ENCODE measurements around the gene CHMP6.

CHMP6 gene

GRCh38 chr17:80949451-80950421, 41.9 kb upstream of the CHMP6 start:
- peaks cover 5% of the 10 kb centered on the region for H3K36me3 ChIP-seq (ENCODE audit: control insufficient read depth, low read depth, low read length)
- H3K9ac ChIP-seq (ENCODE audit: low read length), result no peak overlapping the region

GRCh38 chr17:80950466-80951120, 41.0 kb upstream of the CHMP6 start:
- Histone ChIP-seq H3K4me1 (ENCODE audit: control insufficient read depth, low read depth, low read length) (no peaks in the 10 kb centered on the region), H3K27me3 (ENCODE audit: control insufficient read depth, insufficient read depth, low read length) (no peaks in the 10 kb centered on the region), H3K9ac (ENCODE audit: low read length) (no peak overlapping the region), H3K27ac (ENCODE audit: low read length) (no peak overlapping the region), H3K36me3 (ENCODE audit: control insufficient read depth, low read depth, low read length) (peaks cover 5% of the 10 kb centered on the region), H3K4me3 (ENCODE audit: low read length) (no peak overlapping the region), H3K9me3 (ENCODE audit: control insufficient read depth, low read depth, low read length) (no peaks in the 10 kb centered on the region)

More at GRCh38 chr17:80949451-80950421, 41.9 kb upstream of the CHMP6 start:
- Histone ChIP-seq H3K27me3 (ENCODE audit: control insufficient read depth, insufficient read depth, low read length) (no peaks in the 10 kb centered on the region), H3K27ac (ENCODE audit: low read length) (no peak overlapping the region), H3K9me3 (ENCODE audit: control insufficient read depth, low read depth, low read length) (no peaks in the 10 kb centered on the region), H3K4me1 (ENCODE audit: control insufficient read depth, low read depth, low read length) (no peaks in the 10 kb centered on the region), H3K4me3 (ENCODE audit: low read length) (no peak overlapping the region)

GRCh38 chr17:80951121-80952090, 40.2 kb upstream of the CHMP6 start:
- H3K9ac ChIP-seq (ENCODE audit: low read length), result no peak overlapping the region

GRCh38 chr17:80952291-80952690, 39.4 kb upstream of the CHMP6 start:
- H3K27me3 ChIP-seq (ENCODE audit: control insufficient read depth, insufficient read depth, low read length), result no peaks in the 10 kb centered on the region
- no peak overlapping the region for H3K4me3 ChIP-seq (ENCODE audit: low read length)
- no peaks in the 10 kb centered on the region for H3K4me1 ChIP-seq (ENCODE audit: control insufficient read depth, low read depth, low read length)
- no peak overlapping the region for H3K9ac ChIP-seq (ENCODE audit: low read length)
- no peaks in the 10 kb centered on the region for H3K9me3 ChIP-seq (ENCODE audit: control insufficient read depth, low read depth, low read length)
- H3K36me3 ChIP-seq (ENCODE audit: control insufficient read depth, low read depth, low read length), result no peaks in the 10 kb centered on the region
- no peak overlapping the region for H3K27ac ChIP-seq (ENCODE audit: low read length)

More at GRCh38 chr17:80951121-80952090, 40.2 kb upstream of the CHMP6 start:
- H3K27ac ChIP-seq (ENCODE audit: low read length), result no peak overlapping the region
- H3K4me3 ChIP-seq (ENCODE audit: low read length), result no peak overlapping the region
- peaks cover 3% of the 10 kb centered on the region for H3K36me3 ChIP-seq (ENCODE audit: control insufficient read depth, low read depth, low read length)
- no peaks in the 10 kb centered on the region for H3K4me1 ChIP-seq (ENCODE audit: control insufficient read depth, low read depth, low read length)
- no peaks in the 10 kb centered on the region for H3K9me3 ChIP-seq (ENCODE audit: control insufficient read depth, low read depth, low read length)
- no peaks in the 10 kb centered on the region for H3K27me3 ChIP-seq (ENCODE audit: control insufficient read depth, insufficient read depth, low read length)

GRCh38 chr17:80953471-80954315, 37.9 kb upstream of the CHMP6 start:
- H3K4me3 ChIP-seq (ENCODE audit: low read length), result no peak overlapping the region
- no peaks in the 10 kb centered on the region for H3K9me3 ChIP-seq (ENCODE audit: control insufficient read depth, low read depth, low read length)
- no peak overlapping the region for H3K9ac ChIP-seq (ENCODE audit: low read length)
- H3K36me3 ChIP-seq (ENCODE audit: control insufficient read depth, low read depth, low read length), result no peaks in the 10 kb centered on the region
- H3K27ac ChIP-seq (ENCODE audit: low read length), result no peak overlapping the region
- H3K4me1 ChIP-seq (ENCODE audit: control insufficient read depth, low read depth, low read length), result no peaks in the 10 kb centered on the region
- no peaks in the 10 kb centered on the region for H3K27me3 ChIP-seq (ENCODE audit: control insufficient read depth, insufficient read depth, low read length)

- Histone ChIP-seq H3K27ac (ENCODE audit: low read length) (no peak overlapping the region), H3K4me1 (ENCODE audit: control insufficient read depth, low read depth, low read length) (no peaks in the 10 kb centered on the region), H3K9ac (ENCODE audit: low read length) (no peak overlapping the region), H3K9me3 (ENCODE audit: control insufficient read depth, low read depth, low read length) (no peaks in the 10 kb centered on the region), H3K4me3 (ENCODE audit: low read length) (no peak overlapping the region), H3K36me3 (ENCODE audit: control insufficient read depth, low read depth, low read length) (no peaks in the 10 kb centered on the region), H3K27me3 (ENCODE audit: control insufficient read depth, insufficient read depth, low read length) (no peaks in the 10 kb centered on the region)
These were observed 36.6 kb upstream of the CHMP6 start for GRCh38 chr17:80955078-80955477.

- Histone ChIP-seq H3K27me3 (ENCODE audit: control insufficient read depth, insufficient read depth, low read length) (no peaks in the 10 kb centered on the region), H3K27ac (ENCODE audit: low read length) (no peak overlapping the region), H3K9me3 (ENCODE audit: control insufficient read depth, low read depth, low read length) (no peaks in the 10 kb centered on the region), H3K4me3 (ENCODE audit: low read length) (no peak overlapping the region), H3K36me3 (ENCODE audit: control insufficient read depth, low read depth, low read length) (no peaks in the 10 kb centered on the region), H3K4me1 (ENCODE audit: control insufficient read depth, low read depth, low read length) (no peaks in the 10 kb centered on the region), H3K9ac (ENCODE audit: low read length) (no peak overlapping the region)
These were observed 35.9 kb upstream of the CHMP6 start for GRCh38 chr17:80955671-80956280.

- no peak overlapping the region for H3K27ac ChIP-seq (ENCODE audit: low read length)
- no peak overlapping the region for H3K4me3 ChIP-seq (ENCODE audit: low read length)
- no peaks in the 10 kb centered on the region for H3K9me3 ChIP-seq (ENCODE audit: control insufficient read depth, low read depth, low read length)
- H3K27me3 ChIP-seq (ENCODE audit: control insufficient read depth, insufficient read depth, low read length), result no peaks in the 10 kb centered on the region
- H3K36me3 ChIP-seq (ENCODE audit: control insufficient read depth, low read depth, low read length), result no peaks in the 10 kb centered on the region
- no peaks in the 10 kb centered on the region for H3K4me1 ChIP-seq (ENCODE audit: control insufficient read depth, low read depth, low read length)
- no peak overlapping the region for H3K9ac ChIP-seq (ENCODE audit: low read length)
These were observed 35.1 kb upstream of the CHMP6 start for GRCh38 chr17:80956321-80957190.

GRCh38 chr17:80957461-80957941, 34.1 kb upstream of the CHMP6 start:
- Histone ChIP-seq H3K9me3 (ENCODE audit: control insufficient read depth, low read depth, low read length) (no peaks in the 10 kb centered on the region), H3K27me3 (ENCODE audit: control insufficient read depth, insufficient read depth, low read length) (no peaks in the 10 kb centered on the region), H3K27ac (ENCODE audit: low read length) (no peak overlapping the region), H3K4me3 (ENCODE audit: low read length) (no peak overlapping the region), H3K9ac (ENCODE audit: low read length) (no peak overlapping the region), H3K36me3 (ENCODE audit: control insufficient read depth, low read depth, low read length) (no peaks in the 10 kb centered on the region), H3K4me1 (ENCODE audit: control insufficient read depth, low read depth, low read length) (no peaks in the 10 kb centered on the region)
